SK-N-SH (cell line): Measurements from ENCODE around the gene NANOS1. TPM values are rescaled to one million over a fixed set of nuclear protein-coding genes. Genes with fewer than 3 reads are reported as not detected.
A peak's percentile ranks its signal among the peaks of the same experiment; 100 is the strongest.

ENCODE experiments used
- CTCF ChIA-PET: fragments of 300-600, 350-600 bp; formaldehyde crosslinking; extraction: SDS; loops from one replicate; lab custom pipeline; 2021; lab: Yijun Ruan, JAX
- POLR2A ChIA-PET: fragments of 350-600 bp; sonication (Branson Sonifier 250); formaldehyde crosslinking; extraction: SDS; loops from one replicate; lab custom pipeline; 2020; ENCODE audit warnings: antibody characterized with exemption, inconsistent platforms; lab: Yijun Ruan, JAX
- DNase-seq: peaks from one replicate; pipeline ENCODE4 v3.0.0; 2012
- H2AFZ ChIP-seq: fragments of 200-600 bp; sonication (generic); 2 replicates; pipeline ENCODE4 v1.8.1; 2016; ENCODE audit warnings: antibody characterized with exemption, mild to moderate bottlenecking, low read depth
- H3F3A ChIP-seq: fragments of 200-600 bp; sonication (generic); replicated peaks from 2 replicates; pipeline ENCODE3; 2016; ENCODE audit warnings: antibody characterized with exemption, mild to moderate bottlenecking; ENCODE audit not compliant: insufficient read depth
- H3K27ac ChIP-seq, 2 experiments: fragments of 200-500 bp in 1 of 2; fragments of 200-600 bp in 1 of 2; sonication (Bioruptor generic) in 1 of 2; sonication (generic), shearing (Covaris generic) in 1 of 2; 2 replicates each; pipeline versions ENCODE4 v1.5.1 to v1.6.1; 2014 to 2016; ENCODE audit warnings: low read depth in 2 of 2, inconsistent platforms in 1 of 2, low read length in 1 of 2, mild to moderate bottlenecking in 1 of 2, mixed read lengths in 1 of 2
- H3K27me3 ChIP-seq: fragments of 200-600 bp; sonication (generic), shearing (Covaris generic); 2 replicates; pipeline ENCODE4 v1.6.1; 2016; ENCODE audit warnings: mixed run types; ENCODE audit not compliant: insufficient read depth
- H3K36me3 ChIP-seq, 2 experiments: fragments of 200-500 bp in 1 of 2; fragments of 200-600 bp in 1 of 2; sonication (Bioruptor generic) in 1 of 2; sonication (generic) in 1 of 2; replicated peaks in 1 of 2; 2 replicates each; pipeline versions ENCODE3 to v1.5.1; 2014 to 2016; ENCODE audit warnings: low read length in 1 of 2, mild to moderate bottlenecking in 1 of 2; ENCODE audit not compliant: insufficient read depth in 2 of 2, control insufficient read depth in 1 of 2
- H3K4me1 ChIP-seq, 2 experiments: fragments of 200-500 bp in 1 of 2; fragments of 200-600 bp in 1 of 2; sonication (Bioruptor generic) in 1 of 2; sonication (generic), shearing (Covaris generic) in 1 of 2; 2 replicates each; pipeline versions ENCODE4 v1.5.1 to v1.6.1; 2014 to 2016; ENCODE audit warnings: low read depth in 1 of 2, low read length in 1 of 2, mixed run types in 1 of 2; ENCODE audit not compliant: insufficient read depth in 2 of 2, control insufficient read depth in 1 of 2
- H3K4me2 ChIP-seq: fragments of 200-600 bp; sonication (generic), shearing (Covaris generic); 2 replicates; pipeline ENCODE4 v1.6.1; 2017; ENCODE audit warnings: mixed run types
- H3K4me3 ChIP-seq, 2 experiments: fragments of 200-500 bp in 1 of 2; fragments of 200-600 bp in 1 of 2; sonication (Bioruptor generic) in 1 of 2; sonication (generic), shearing (Covaris generic) in 1 of 2; 2 replicates each; pipeline versions ENCODE4 v1.5.1 to v1.8.1; 2014 to 2016; ENCODE audit warnings: low read depth in 2 of 2, inconsistent platforms in 1 of 2, low read length in 1 of 2, mild to moderate bottlenecking in 1 of 2, mixed read lengths in 1 of 2, moderate library complexity in 1 of 2
- H3K79me2 ChIP-seq: fragments of 200-600 bp; sonication (generic); 2 replicates; pipeline ENCODE4 v1.8.1; 2017; ENCODE audit warnings: mild to moderate bottlenecking; ENCODE audit not compliant: insufficient read depth
- H3K9ac ChIP-seq: fragments of 200-600 bp; sonication (generic); 2 replicates; pipeline ENCODE4 v1.6.1; 2017; ENCODE audit warnings: mixed run types
- H3K9me2 ChIP-seq: fragments of 200-600 bp; sonication (generic); 2 replicates; pipeline ENCODE4 v1.6.1; 2017; ENCODE audit warnings: mixed run types
- H3K9me3 ChIP-seq: fragments of 200-600 bp; sonication (generic); 2 replicates; pipeline ENCODE4 v1.6.1; 2017; ENCODE audit warnings: mixed run types, mild to moderate bottlenecking, moderate library complexity
- H4K20me1 ChIP-seq: fragments of 200-600 bp; sonication (generic); 2 replicates; pipeline ENCODE4 v1.6.1; 2017; ENCODE audit warnings: mild to moderate bottlenecking, mixed run types; ENCODE audit not compliant: insufficient read depth
- CHD2 ChIP-seq: fragments of 150-350 bp; IDR thresholded peaks from 2 replicates; pipeline ENCODE4 v1.6.1; 2018; ENCODE audit warnings: low read length; ENCODE audit not compliant: partially characterized antibody
- EP300 ChIP-seq, 2 experiments: IDR thresholded peaks; 2 replicates each; pipeline versions ENCODE4 v1.4.0 to v1.6.1; 2012; ENCODE audit warnings: borderline replicate concordance in 1 of 2, low read depth in 1 of 2, low read length in 1 of 2
- EZH2phosphoT487 ChIP-seq: fragments of 200-600 bp; sonication (generic); IDR thresholded peaks from 2 replicates; pipeline ENCODE4 v1.6.1; 2017; ENCODE audit warnings: low read depth, mixed run types, mild to moderate bottlenecking, antibody characterized with exemption, moderate library complexity, borderline replicate concordance
- FOXJ3 ChIP-seq: sonication (generic); formaldehyde crosslinking; IDR thresholded peaks from 2 replicates; pipeline ENCODE4 v1.5.1; 2020; ENCODE audit warnings: mild to moderate bottlenecking, missing genetic modification reagents
- FOXM1 ChIP-seq: IDR thresholded peaks from 2 replicates; pipeline ENCODE4 v1.4.0; 2012; ENCODE audit warnings: low read depth, mild to moderate bottlenecking
- GABPA ChIP-seq: IDR thresholded peaks from 2 replicates; pipeline ENCODE4 v1.4.0; 2012; ENCODE audit warnings: low read depth, mild to moderate bottlenecking
- IRF3 ChIP-seq: fragments of 150-350 bp; IDR thresholded peaks from 2 replicates; pipeline ENCODE4 v1.6.1; 2016; ENCODE audit warnings: mild to moderate bottlenecking, low read depth, low read length
- NFIC ChIP-seq: IDR thresholded peaks from 2 replicates; pipeline ENCODE4 v1.4.0; 2012; ENCODE audit warnings: borderline replicate concordance
- NRF1 ChIP-seq: IDR thresholded peaks from 2 replicates; pipeline ENCODE4 v1.6.1; 2012; ENCODE audit warnings: low read depth, mild to moderate bottlenecking, low read length
- PBX3 ChIP-seq: IDR thresholded peaks from 2 replicates; pipeline ENCODE4; 2012
- POLR2AphosphoS5 ChIP-seq: IDR thresholded peaks from 2 replicates; pipeline ENCODE4 v1.6.1; 2012; ENCODE audit warnings: low read depth, low read length
- RAD21 ChIP-seq: IDR thresholded peaks from 2 replicates; pipeline ENCODE4 v1.6.1; 2012; ENCODE audit warnings: mild to moderate bottlenecking, low read length
- RCOR1 ChIP-seq: fragments of 150-350 bp; IDR thresholded peaks from 2 replicates; pipeline ENCODE4 v1.6.1; 2017; ENCODE audit warnings: antibody characterized with exemption, low read length
- RFX5 ChIP-seq: IDR thresholded peaks from 2 replicates; pipeline ENCODE4 v1.6.1; 2012; ENCODE audit warnings: mild to moderate bottlenecking, improper control_type of control experiment, low read length
- TAF1 ChIP-seq: IDR thresholded peaks from 2 replicates; pipeline ENCODE4 v1.6.1; 2012; ENCODE audit warnings: low read depth, mild to moderate bottlenecking, low read length, moderate library complexity, borderline replicate concordance
- TCF12 ChIP-seq: IDR thresholded peaks from 2 replicates; pipeline ENCODE4 v1.4.0; 2012
- YY1 ChIP-seq: IDR thresholded peaks from 2 replicates; pipeline ENCODE4 v1.4.0; 2012; ENCODE audit warnings: low read depth, mild to moderate bottlenecking
- WGBS: methylation state at CpG from one replicate; pipeline ENCODE4 v1.1.6; 2017; ENCODE audit warnings: low lambda C conversion rate; 5-methylcytosine and 5-hydroxymethylcytosine counted together
- polyA plus RNA-seq, 3 experiments: library from polyadenylated mRNA; depleted of rRNA; stranded (reverse); fragments of >200 nt; gene quantifications; 2 replicates each; pipeline ENCODE4 v1.2.3, GENCODE V29; 2012
- TF ChIP-seq, protein P1 (sequence below): IDR thresholded peaks from 2 replicates; pipeline ENCODE4 v1.4.0; 2012; ENCODE audit warnings: low read depth
- TF ChIP-seq, protein P2 (sequence below): IDR thresholded peaks from 2 replicates; pipeline ENCODE4 v1.4.0; 2012; ENCODE audit warnings: low read depth, borderline replicate concordance
- TF ChIP-seq, protein P3 (sequence below): fragments of 150-350 bp; IDR thresholded peaks from 2 replicates; pipeline ENCODE4 v1.6.1; 2017; ENCODE audit warnings: antibody characterized with exemption, low read length, low read depth, borderline replicate concordance

Gene NANOS1, protein sequence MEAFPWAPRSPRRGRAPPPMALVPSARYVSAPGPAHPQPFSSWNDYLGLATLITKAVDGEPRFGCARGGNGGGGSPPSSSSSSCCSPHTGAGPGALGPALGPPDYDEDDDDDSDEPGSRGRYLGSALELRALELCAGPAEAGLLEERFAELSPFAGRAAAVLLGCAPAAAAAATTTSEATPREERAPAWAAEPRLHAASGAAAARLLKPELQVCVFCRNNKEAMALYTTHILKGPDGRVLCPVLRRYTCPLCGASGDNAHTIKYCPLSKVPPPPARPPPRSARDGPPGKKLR
- 0.81 and 0.86 TPM in 2 replicates for polyA plus RNA-seq (2012; rRNA removed)
- 1.1 and 1.3 TPM in 2 replicates for polyA plus RNA-seq (2012; cell fraction: cytosol; rRNA removed)
- 0.20 and 0.45 TPM in 2 replicates for polyA plus RNA-seq (2012; cell fraction: nucleus; rRNA removed)

GRCh38 chr10:119029613-119030420, at the start of gene NANOS1:
TSS of gene NANOS1 (plus strand) at chr10:119029714. CDS start at chr10:119029802, 88 bp downstream.
- H3K4me3 ChIP-seq: peak within 1 kb of the TSS; percentile 55 to 64
- ChIA-PET CTCF (interaction anchor here (0.8 to 2.4 kb wide), 6 partner anchors 19 to 228 kb away, joined by 3 to 9 read pairs (median 3); no protein-coding TSS in a partner anchor), POLR2A (interaction anchor here (0.8 to 1.7 kb wide), 4 partner anchors 23 to 275 kb away, joined by 3 to 9 read pairs (median 4); partner anchors contain the start of gene CACUL1)
- no peaks in the 10 kb centered on the region for H3K9me2 ChIP-seq
- peaks cover 48% of the 10 kb centered on the region for H3F3A ChIP-seq
- H4K20me1 ChIP-seq: peaks cover 45% of the 10 kb centered on the region
- no peak within 1 kb of the TSS for H3K9ac ChIP-seq
- no peak for DNase-seq
- no peaks in the 10 kb centered on the region for H3K9me3 ChIP-seq
- peaks cover 26% of the 10 kb centered on the region in 2 experiments for H3K36me3 ChIP-seq
- no peaks in the 10 kb centered on the region for H3K27me3 ChIP-seq
- H3K79me2 ChIP-seq: no peaks in the 10 kb centered on the region; the same call in 1 of the 2 replicates
- H3K4me2 ChIP-seq: peak within 1 kb of the TSS; percentile 75; the same call in 1 of the 2 replicates
- no peak within 1 kb of the TSS for H2AFZ ChIP-seq
- 3% methylated on average over 22 of the region's 136 CpGs for WGBS
- peak within 1 kb of the TSS in 1 of 2 experiments; percentile 73; a peak in 2 of 4 replicates for H3K27ac ChIP-seq
- TF ChIP-seq PBX3: no peak
- TF ChIP-seq, protein P1, sequence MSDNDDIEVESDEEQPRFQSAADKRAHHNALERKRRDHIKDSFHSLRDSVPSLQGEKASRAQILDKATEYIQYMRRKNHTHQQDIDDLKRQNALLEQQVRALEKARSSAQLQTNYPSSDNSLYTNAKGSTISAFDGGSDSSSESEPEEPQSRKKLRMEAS: no peak
- no peak for TF ChIP-seq YY1
- no peak for TF ChIP-seq RFX5
- TF ChIP-seq, protein P2, sequence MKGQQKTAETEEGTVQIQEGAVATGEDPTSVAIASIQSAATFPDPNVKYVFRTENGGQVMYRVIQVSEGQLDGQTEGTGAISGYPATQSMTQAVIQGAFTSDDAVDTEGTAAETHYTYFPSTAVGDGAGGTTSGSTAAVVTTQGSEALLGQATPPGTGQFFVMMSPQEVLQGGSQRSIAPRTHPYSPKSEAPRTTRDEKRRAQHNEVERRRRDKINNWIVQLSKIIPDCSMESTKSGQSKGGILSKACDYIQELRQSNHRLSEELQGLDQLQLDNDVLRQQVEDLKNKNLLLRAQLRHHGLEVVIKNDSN: no peak
- TF ChIP-seq RCOR1: no peak
- TF ChIP-seq EP300 (IDR thresholded peaks at IDR 0.05; ENCODE audit: borderline replicate concordance in 1 of 2, low read depth in 1 of 2, low read length in 1 of 2): no peak
- TF ChIP-seq GABPA: no peak
- peaks cover 16 to 29% of the 10 kb centered on the region in 2 experiments for H3K4me1 ChIP-seq

DNA sequence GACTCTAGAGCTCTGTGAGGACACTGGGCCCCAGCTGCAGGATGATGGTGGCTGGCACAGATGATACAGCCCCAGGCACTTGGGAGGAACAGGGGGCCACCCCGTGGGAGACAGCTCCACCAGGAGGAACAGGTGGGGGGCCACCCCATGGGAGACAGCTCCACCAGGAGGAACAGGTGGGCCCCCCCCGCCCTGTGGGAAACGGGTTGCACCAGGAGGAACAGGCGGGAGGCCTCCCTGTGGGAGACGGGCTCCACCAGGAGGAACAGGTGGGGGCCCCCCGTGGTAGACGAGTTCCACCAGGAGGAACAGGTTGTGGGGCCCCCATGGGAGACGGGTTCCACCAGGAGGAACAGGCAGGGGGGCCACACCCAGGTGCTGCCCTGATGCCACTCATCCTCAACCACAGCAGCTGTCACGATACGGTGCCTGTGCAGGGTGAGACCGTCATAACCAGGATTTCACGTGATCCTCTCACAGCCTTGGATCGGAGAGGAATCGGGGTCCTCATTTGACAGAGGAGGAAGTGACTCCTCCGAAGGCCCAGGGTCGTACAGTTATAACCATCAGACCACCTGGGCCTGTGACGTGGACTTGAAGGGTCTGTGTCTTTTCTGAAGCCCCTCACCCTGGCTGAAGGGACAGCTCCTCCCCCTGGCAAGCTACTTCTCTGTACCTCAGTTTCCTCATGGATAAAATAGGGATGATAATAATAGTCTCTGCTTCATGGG, 49.2 kb upstream of the NANOS1 start:
- H3K4me3 ChIP-seq: no peak overlapping the region
- peaks cover 0 to 7% of the 10 kb centered on the region in 2 experiments; a peak in 1 of 4 replicates for H3K4me1 ChIP-seq
- H3K36me3 ChIP-seq: no peaks in the 10 kb centered on the region
- no peak overlapping the region for H3K27ac ChIP-seq
- H3K9ac ChIP-seq: no peak overlapping the region
- no peaks in the 10 kb centered on the region; the same call in 1 of the 2 replicates for H3K27me3 ChIP-seq
- POLR2A ChIA-PET: no interaction called here
- no peaks in the 10 kb centered on the region for H4K20me1 ChIP-seq
- H3K79me2 ChIP-seq: no peaks in the 10 kb centered on the region
- H2AFZ ChIP-seq: no peak overlapping the region
- H3K4me2 ChIP-seq: no peak overlapping the region
- H3K9me2 ChIP-seq: no peaks in the 10 kb centered on the region
- WGBS: 51% methylated on average over 10 of the region's 17 CpGs
- H3F3A ChIP-seq: no peaks in the 10 kb centered on the region
- no peak for DNase-seq
- CTCF ChIA-PET: interaction anchor here (1.0 kb wide), 1 partner anchor 9 kb away, joined by 3 read pairs; no protein-coding TSS in a partner anchor
- H3K9me3 ChIP-seq: no peaks in the 10 kb centered on the region
- no peak for TF ChIP-seq IRF3
- no peak for TF ChIP-seq TAF1
- TF ChIP-seq, protein P3, sequence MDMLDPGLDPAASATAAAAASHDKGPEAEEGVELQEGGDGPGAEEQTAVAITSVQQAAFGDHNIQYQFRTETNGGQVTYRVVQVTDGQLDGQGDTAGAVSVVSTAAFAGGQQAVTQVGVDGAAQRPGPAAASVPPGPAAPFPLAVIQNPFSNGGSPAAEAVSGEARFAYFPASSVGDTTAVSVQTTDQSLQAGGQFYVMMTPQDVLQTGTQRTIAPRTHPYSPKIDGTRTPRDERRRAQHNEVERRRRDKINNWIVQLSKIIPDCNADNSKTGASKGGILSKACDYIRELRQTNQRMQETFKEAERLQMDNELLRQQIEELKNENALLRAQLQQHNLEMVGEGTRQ: no peak
- TF ChIP-seq FOXM1: no peak
- no peak for TF ChIP-seq CHD2
- no peak for TF ChIP-seq TCF12
- no peak for TF ChIP-seq RAD21
- TF ChIP-seq NFIC: no peak
- no peak for TF ChIP-seq FOXJ3
- no peak for TF ChIP-seq POLR2AphosphoS5
- TF ChIP-seq NRF1: no peak
- TF ChIP-seq EZH2phosphoT487: no peak
